ENCODE measurements around the gene EFCAB6.

DNA sequence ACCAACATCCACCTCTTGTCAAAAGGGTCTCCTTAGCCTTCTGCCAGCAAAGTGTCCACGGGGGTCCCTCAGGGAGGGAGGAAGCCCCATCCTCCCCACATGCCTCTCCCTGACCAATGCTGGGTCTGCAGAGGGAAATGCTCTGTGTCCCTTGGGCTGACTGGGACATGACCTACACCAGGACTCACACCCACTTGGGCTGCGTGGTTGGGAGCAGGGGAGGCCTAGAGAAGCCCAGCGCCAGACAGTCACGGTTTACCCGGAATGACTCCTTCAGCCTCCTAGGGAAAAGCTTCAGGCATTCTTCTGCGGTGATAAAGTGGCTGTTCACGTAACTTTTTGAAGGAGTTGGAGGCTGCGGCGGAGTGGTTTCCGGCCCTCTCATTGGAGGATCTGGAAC is 180.3 kb downstream of the EFCAB6 start:
- TF ChIP-seq EZH2 (IDR thresholded peaks at IDR 0.05; ENCODE audit: borderline replicate concordance, insufficient read depth, low read depth, low read length, poor library complexity, severe bottlenecking): no peak
- TF ChIP-seq CTCF (IDR thresholded peaks at IDR 0.05): no peak
